Measurements from ENCODE around the gene SERPINB4.
"Not testable (repeated sequence)": the region's sequence is repeated elsewhere in the genome, so short reads cannot be mapped to it uniquely, and the experiment has no call there.

The SERPINB4 gene
- 0 reads per million in 2 experiments for total RNA-seq

DNA sequence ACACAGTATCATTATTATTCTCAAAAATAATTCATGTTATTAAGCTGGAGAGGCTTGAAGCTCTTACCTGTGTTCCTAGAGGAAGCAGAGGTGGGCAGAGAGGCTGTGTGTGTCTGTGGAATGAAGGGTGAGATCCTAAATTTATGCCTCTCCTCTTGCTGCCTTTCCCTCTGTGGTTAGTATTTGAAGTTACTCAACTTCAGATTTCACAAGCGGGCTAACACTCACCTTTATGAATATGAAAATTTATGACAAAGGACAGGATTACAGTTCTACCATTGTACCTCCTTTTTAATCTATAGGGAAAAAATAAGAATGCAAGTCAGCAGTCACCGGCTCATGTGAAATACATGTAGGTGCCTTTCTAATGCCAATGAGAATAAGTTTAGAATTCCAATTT, at the start of gene SERPINB4:
Gene SERPINB4, minus strand, starts transcription at position 115 of the 400 bp plus-strand sequence. CDS start 679 bp downstream, outside the sequence.
- not testable (repeated sequence) for DNase-seq (ENCODE audit: low read depth)

DNA sequence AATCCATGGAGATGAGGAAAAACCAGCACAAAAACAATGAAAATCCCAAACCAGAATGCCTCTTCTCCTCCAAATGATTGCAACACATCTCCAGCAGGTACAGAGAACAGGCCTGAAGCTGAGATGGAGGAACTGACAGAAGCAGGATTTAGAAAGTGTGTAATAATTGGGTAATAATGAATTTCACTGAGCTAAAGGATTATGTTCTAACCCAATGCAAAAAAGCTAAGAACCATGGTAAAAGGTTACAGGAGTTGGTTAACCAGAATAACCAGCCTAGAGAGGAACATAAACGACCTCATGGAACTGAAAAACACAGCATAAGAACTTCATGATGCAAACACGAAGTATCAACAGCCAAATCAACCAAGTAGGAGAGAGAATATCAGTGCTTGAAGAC, 45.0 kb upstream of the SERPINB4 start:
- DNase-seq (ENCODE audit: low read depth): no peak

DNA sequence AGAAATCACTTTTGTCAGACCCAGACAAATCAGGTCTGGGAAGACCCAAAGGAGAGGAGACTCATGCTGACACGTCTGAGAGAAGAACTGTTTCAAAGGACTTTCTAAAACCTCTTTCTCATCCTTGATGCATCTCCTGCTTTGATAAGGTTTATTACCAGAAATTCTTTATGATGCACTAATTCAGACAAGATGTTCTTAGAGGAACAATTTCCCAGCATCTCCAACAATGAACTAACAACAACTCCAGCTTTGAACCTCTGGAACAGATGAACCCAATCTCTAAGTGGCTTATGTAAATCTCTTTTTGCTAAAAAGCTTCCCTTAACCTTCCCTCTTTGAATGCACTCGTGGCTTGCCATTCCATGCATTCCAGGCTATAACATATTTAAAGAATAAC, 42.8 kb upstream of the SERPINB4 start:
- DNase-seq (ENCODE audit: low read depth): no peak

DNA sequence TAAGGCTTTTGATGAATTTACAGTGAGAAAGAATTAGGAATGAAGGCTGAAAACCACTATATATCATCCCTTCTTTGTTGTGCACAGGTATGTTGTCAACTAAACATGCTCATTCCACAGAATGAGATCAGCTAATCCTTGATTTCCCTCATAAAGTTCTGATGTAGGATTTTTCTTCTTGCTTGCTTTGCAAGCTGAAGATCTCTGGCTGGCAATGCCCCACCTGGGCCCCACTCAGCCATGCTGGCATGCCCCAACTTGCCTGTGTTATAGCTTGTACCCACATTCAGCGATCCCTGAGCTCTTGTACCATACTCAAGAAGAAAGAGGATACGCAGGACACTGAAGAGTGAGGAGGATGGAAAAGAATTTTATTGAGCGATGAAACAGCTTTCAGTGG, 40.7 kb upstream of the SERPINB4 start:
- no peak for DNase-seq (ENCODE audit: low read depth)

DNA sequence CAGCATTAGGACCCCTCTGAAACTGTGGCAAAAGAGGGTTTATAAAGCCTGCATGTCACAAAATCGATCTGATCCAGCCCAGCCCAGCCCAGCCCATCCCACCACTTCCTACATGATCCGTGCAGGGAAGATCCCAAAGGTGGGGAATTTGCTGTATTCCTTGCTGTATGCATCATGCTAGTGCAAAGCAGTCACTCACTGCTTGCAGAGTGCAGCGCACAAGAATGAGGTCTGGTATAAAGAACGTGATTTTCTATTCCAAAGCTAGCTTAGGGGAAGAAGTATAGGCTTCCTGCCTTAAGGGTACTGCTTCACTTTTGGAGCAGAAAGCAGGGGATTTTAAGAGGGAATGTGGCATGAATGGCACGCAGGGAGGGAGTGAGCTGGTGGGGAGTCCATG, 39.8 kb upstream of the SERPINB4 start:
- no peak for DNase-seq (ENCODE audit: low read depth)

DNA sequence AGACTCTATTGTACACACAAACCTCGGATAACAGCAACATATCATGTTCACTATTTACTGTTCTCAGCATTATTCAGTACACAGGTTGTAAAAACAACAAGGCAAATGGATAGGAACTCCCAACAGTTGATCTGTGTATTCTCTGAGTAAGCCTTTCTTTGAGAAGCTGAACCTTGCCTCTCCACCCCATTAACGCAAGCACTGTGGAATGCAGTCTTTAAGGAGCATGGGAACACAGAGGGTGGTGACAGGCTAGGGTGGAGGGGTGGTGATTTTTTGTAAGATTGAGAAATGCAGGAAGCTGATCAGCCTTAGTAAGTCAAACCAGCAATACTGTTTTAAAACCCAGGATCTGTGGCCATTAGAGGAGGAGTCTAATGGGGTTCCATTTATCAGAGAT, 39.1 kb upstream of the SERPINB4 start:
- DNase-seq (ENCODE audit: low read depth): no peak

DNA sequence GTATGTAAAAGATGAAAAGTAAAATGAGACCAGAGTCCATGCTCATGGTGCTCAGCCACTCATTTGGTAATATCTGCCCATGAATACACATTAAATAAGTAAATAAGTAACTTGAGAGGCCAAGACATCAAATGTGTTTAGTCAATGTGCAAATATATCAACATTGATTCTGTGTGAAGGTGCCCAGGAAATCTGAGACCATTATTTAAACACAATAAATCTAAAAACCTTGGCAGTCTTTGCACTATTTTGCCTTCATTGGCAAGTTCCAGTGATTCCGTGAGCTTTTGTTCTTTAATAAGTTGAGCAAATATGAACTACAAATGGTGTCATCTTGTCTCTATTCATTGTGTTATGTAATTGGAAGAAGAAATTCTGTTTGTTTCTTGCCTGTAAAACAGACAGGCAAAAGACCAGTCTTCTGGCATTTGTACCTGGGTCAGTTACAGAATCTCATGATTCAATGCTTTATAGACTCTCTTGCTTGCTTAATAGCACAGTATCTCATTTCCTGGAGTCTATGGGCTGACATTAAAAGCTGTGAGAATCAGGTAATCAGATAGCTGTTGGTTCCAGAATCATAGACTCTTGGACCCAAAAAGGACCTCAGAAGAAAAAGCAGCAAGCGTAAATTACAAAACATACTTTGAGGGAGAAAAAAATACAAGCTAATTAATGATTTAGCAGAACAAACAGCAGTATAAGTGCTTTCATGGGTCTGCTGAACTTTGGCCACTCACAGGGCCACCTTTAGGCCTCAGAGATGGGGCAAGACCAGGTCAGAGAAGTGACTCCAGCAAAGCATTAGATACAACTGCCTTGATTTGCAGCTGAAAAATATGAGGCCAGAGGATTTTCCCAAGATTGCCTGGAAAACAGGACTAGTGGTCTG, 37.6 kb upstream of the SERPINB4 start:
- no peak for DNase-seq (ENCODE audit: low read depth)

DNA sequence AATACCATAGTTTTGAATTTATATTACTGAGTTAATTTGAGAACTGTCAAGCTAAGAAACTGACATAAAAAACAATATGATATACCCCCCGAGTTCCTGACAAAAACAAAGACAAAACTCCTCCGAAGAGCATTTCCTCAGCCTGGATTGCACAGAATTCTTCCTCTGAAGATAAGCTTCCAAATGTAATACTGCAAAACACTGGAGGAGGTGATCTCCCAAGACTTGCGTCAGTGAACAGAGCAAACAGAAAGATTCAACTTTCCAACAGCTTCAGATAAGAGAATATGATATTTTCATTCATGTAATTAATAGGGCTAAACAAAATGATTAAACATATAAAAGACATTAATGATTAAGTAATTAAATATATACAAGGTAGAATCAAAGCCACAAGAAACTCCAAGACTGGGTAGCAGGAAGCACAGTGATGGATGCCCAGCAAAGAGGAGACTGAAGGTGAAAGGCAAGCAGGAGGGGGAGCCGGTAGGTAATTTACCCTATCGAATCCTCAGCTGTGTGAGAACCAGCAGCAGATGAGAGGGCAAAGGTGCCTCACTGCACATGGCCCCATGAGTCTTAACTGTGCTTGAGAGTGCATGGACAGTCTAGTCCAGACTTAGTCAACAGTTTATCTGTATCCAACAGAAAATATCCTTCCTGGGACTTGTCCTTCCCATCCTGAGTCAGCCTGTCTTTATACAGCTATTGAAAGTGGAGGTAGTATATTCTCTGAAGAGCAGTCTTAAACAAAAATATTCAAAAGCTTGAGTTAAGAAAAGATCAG, 36.0 kb upstream of the SERPINB4 start:
- no peak for DNase-seq (ENCODE audit: low read depth)

DNA sequence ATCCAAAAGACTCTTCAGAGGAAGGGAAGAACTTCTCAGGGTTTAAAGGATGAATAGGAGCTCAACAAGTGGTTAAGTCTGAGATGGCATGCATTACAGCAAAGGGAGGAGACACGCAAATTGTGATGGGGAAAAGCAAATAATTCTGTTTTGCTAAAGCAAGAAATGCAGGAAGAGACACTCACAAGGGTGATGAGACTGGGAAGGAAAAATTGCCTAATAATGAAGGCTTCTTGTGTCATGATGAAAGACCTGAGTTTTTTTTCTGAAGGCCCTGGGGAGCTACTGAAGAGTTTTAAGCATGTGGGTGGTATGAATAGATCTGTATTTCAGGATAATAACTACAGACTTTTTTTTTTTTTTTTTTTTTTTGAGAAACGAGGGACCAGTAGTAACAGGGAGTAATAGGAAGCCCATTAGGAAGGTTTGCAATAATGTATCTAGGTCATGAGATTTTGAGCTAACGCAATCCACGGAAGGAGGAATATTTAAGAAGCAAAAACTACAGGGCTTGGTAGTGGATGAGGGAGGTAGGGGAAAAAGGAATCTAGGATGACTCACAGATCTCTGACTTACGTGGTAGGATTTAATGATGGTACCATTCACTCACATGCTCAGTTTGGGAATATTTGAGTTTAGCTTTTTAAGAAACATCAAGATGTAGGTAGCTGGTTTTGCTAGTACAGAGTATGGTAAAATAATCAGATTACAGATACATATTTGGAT, 33.6 kb upstream of the SERPINB4 start:
- DNase-seq (ENCODE audit: low read depth): no peak

DNA sequence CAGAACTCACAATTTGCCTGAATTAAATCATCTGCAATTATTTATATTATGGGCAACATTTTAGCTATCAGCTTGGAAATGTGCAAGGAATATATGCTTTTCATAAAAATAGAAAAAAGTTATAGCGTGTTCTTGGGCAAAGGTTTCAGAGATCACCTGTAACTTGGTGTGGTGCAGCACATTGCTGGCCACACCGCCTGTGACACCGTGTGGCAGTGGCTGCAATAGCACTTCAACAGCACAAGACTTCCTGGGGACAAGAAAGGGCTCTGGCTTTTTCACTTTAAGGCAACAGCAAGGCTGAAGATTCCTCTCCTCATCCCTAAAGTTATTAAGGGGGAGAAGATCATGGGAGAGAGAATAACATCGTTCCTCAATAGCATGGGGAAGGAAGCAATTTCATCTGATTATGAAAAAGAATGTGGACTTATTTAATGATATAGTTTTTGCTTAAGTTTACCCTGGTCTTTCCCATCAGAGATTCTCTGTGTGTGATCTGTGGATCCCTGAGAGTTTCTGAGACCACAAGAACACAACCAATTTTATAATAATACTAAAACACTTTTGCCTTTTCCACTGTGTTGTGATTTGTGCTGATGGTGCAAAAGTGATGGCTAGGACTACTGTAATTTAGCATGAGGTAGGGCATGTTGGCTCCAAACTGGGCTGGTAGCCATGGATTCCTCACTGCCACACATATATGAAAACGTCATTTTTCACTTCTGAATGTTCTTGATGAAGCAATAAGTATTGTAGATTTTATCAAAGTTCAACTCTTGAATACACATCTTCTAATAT, 32.7 kb upstream of the SERPINB4 start:
- no peak for DNase-seq (ENCODE audit: low read depth)

DNA sequence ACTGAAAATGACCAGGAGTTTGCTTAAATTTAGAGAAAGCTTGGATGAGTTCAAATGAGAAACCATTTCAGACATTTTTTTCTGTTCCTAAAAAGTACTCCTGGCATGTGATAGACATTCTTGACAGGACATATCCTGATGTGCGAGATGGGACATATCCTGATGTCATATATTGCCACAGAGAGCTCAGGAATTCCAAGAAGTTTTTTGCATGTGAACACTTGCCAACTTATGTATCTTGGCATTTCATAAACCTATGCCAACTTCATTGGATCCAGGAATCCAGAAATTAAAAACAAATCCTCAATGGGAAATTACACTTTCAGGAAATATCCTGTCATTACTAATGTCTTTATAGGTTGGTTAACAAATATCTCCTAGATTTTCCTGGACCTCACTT, 20.5 kb upstream of the SERPINB4 start:
- no peak for DNase-seq (ENCODE audit: low read depth)

DNA sequence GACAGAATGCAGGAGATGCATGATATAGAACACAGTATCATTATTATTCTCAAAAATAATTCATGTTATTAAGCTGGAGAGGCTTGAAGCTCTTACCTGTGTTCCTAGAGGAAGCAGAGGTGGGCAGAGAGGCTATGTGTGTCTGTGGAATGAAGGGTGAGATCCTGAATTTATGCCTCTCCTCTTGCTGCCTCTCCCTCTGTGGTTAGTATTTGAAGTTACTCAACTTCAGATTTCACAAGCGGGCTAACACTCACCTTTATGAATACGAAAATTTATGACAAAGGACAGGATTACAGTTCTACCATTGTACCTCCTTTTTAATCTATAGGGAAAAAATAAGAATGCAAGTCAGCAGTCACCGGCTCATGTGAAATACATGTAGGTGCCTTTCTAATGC, 17.7 kb upstream of the SERPINB4 start, which contains the start of gene SERPINB3:
Gene SERPINB3, minus strand, starts transcription at position 144 of the 400 bp plus-strand sequence. CDS start 677 bp downstream, outside the sequence.
- not testable (repeated sequence) for DNase-seq (ENCODE audit: low read depth)

DNA sequence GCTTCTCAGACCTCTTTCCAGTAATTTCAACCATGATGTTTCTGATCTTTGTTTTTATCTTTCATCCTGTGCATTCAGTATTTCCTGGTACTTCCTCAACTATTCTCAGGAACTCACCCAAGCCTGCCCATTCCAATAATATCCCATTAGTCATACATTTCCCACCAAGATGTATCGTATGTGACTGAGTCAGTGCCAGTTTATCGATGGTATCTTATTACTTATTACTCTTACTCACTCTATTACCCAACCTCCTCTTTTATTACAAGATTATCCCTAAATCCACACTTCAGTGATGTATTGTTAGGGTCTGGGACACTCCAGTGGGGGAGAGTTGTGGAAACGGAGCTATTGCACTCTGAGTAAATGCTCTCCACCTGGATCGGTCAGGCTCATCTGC, 14.9 kb upstream of the SERPINB4 start:
- DNase-seq (ENCODE audit: low read depth): not testable (repeated sequence)

DNA sequence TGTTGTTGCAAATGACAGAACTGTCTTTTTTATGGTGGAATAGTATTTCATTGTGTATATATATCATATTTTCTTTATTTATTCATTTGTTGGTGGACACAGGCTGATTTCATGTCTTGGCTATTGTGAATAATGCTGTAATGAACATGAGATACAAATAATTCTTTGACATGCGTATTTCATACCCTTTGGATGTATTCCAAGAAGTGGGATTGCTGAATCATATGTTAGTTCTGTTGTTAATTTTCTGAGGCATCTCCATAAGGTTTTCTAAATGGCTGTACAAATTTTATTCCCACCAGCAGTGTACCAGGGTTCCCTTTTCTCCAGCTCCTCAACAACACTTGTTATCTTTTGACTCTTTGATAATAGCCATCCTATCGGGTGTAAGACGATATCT, 6.2 kb upstream of the SERPINB4 start:
- not testable (repeated sequence) for DNase-seq (ENCODE audit: low read depth)

DNA sequence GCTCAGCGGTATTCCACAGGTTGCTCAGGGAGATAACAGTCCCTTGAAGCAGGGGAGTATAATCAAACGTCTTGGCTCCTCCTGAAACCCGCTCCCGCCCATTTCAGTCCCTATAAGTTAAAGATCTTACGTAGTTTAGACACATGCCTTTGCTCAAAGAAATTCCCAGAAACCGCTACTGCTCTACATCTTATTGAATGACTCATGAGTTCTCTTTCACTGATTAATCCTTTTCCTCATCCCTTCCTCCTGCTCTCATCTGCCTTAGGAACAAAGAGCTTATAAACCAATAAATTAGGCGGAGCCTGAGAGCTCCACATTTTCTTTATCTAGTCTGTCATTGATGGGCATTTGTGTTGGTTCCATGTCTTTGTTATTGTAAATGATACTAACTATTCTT, 4.2 kb upstream of the SERPINB4 start:
- DNase-seq (ENCODE audit: low read depth): no peak

DNA sequence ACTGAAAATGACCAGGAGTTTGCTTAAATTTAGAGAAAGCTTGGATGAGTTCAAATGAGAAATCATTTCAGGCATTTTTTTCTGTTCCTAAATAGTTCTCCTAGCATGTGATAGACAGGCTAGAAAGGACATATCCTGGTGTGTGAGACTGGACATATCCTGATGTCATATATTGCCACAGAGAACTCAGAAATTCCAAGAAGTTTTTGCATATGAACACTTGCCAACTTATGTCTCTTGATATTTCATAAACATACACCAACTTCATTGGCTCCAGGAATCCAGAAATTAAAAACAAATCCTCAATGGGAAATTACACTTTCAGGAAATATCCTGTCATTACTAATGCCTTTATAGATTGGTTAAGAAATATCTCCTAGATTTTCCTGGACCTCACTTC, 2.9 kb upstream of the SERPINB4 start:
- no peak for DNase-seq (ENCODE audit: low read depth)

DNA sequence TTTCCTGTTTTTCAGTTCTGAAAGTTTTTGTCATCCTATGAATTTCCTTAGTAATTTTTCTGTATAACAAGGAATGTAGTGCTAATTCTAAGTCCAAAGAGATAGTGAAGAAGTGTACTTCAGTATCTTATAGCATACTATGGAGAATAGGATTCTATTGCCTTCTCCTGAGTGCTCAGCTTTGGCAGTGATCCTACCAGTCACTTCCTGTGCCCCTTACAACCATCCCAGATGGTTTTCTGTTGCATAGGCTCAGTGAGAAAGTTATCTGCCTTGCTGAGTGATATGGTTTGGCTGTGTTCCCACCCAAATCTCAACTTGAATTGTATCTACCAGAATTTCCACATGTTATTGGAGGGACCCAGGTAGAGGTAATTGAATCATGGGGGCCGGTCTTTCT, 638 bp upstream of the SERPINB4 start:
- not testable (repeated sequence) for DNase-seq (ENCODE audit: low read depth)

DNA sequence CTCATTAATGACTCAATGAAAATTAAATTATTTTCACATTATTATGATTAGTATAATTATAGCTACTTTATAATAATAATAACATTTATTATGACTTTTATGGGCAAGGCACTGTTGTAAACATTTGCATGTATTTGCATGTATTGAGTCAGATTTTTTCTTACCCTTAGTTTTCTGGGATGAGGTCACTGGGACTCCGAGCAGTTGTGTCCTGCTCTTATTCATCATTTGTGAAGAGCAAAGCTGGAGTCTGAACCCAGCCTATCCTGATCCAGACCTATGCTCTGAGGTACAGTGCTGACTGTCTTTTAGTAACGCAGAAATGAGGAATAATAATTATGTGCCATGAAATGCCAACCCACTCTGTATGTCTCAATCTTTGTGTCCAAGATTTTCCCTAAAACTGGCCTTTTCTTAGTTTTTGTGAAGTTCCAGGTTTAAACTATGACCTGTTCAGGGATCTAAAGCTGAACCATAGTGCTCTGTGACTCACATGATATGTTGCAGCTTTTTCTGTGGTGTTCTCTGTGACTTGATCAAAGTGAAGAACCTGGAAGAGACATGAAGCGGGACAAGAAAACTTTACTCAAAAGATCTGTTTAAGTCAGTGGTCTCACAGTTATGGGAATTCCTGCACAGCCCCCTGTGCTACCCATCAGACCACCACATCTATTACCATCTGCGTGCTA, 1.2 kb downstream of the SERPINB4 start:
- not testable (repeated sequence) for DNase-seq (ENCODE audit: low read depth)

DNA sequence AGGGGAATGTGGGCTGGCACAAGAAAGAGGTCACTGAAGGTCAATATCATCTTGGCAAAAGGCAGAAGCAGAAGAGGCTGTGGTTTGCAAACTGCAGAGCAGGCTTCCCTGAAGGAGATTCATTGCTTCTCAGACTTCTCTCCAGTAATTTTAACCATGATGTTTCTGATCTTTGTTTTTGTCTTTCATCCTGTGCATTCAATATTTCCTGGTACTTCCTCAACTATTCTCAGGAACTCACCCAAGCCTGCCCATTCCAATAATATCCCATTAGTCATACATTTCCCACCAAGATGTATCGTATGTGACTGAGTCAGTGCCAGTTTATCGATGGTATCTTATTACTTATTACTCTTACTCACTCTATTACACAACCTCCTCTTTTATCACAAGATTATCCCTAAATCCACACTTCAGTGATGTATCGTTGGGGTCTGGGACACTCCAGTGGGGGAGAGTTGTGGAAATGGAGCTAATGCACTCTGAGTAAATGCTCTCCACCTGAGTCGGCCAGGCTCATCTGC, 2.8 kb downstream of the SERPINB4 start:
- not testable (repeated sequence) for DNase-seq (ENCODE audit: low read depth)

DNA sequence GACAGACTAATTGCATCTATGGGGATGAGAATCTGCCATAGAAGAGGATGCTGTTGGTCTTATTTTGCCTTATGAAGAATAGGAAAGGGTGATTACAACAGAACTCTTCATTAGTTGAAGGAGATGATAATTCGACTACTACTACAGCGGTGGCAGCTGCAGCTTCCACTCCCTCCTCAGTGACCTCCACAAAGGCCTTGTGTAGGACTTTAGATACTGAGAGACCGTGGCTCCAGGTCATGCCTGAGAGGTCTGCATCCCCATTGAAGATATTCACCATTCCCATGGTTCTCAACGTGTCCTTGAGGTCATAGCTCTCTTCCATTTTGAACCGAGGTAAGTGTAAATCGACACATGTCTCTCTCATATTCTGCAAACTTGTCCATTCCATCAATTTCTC, 6.4 kb downstream of the SERPINB4 start:
- no peak for DNase-seq (ENCODE audit: low read depth)
